Stimulated activated CD8-positive, alpha-beta memory T cell treated with anti-CD3 and anti-CD28 coated beads, Interleukin-15, amount 100 ng/mL, for 48 hours (primary cell): Measurements from ENCODE around the gene GLOD5.
"Not testable (repeated sequence)": the region's sequence is repeated elsewhere in the genome, so short reads cannot be mapped to it uniquely, and the experiment has no call there.

Experiments
- DNase-seq, 2 donors: peaks; one replicate each; pipeline ENCODE4 v3.0.0-alpha.2; 2020; ENCODE audit warnings: low read depth in 2 of 2

The GLOD5 gene

DNA sequence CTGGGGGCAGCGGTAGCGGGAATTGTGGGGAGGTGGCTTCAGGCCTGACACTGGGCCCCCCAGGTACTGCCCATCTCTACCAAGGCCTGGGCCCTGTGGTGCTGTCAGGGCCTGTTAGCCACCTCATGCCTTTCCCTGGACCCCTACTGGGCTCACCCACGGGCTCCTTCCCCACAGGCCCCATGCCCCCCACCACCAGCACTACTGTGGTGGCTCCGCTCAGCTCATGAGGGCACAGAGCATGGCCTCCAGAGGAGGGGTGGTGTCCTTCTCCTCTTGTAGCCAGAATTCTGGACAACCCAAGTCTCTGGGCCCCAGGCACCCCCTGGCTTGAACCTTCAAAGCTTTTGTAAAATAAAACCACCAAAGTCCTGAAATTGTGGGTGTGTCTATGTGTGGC, 32.4 kb downstream of the GLOD5 start:
- DNase-seq, result no peak

DNA sequence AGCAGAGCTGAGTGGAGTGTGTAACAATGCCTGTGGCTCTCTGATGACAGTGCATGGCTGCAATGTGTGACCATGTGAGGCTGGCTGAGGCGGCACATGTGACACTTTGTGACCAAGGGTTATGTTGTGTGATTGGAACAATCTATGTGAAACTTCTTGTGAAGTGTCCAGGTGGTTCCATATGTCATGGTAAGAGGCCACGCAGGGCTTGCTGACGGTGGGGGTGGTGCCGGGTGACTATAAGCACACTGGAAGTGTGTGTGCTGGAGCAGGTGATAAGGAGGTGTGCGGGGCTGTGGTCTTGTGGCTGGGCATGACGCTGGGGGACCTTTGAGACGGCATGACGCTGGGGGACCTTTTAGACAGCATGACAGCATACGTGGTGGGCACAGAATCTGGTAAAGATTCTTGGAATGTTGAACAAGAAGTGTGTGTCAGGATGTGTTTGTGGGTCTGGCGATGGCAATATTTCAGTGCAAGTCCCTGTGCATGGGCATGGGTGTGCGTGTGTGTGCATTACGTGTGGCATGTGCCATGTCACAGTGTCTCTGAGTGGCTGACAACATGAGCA, 32.9 kb downstream of the GLOD5 start:
- DNase-seq, result no peak

DNA sequence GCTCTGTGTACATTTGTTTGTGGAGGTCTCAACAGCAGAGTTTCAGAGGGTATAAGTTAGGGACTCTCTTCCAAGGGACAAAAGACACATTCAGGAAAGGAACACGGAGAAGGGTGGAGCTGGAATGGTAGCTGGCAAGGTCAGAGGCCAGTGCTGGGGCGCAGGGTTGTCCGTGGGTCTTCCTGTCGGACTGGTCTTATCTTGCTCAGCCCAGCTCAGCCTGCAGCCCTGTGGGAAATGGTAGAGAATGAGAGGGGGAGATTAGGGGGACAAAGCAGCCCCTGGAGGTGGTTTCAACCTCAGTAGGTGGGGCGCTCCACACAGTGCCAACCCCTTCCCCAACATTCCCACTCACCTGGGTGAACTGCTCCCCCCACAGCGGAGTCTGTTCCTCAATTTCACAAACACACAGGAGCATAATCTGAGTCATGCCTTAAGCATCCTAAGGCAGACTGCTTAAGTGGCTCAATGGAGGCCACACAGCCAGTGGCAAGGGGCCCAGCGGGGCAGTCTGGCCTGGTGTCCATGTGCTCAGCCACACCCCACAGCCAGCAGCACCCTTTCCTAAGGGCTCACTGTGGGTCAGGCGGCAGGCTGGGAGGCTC, 33.5 kb downstream of the GLOD5 start:
- DNase-seq, result no peak

DNA sequence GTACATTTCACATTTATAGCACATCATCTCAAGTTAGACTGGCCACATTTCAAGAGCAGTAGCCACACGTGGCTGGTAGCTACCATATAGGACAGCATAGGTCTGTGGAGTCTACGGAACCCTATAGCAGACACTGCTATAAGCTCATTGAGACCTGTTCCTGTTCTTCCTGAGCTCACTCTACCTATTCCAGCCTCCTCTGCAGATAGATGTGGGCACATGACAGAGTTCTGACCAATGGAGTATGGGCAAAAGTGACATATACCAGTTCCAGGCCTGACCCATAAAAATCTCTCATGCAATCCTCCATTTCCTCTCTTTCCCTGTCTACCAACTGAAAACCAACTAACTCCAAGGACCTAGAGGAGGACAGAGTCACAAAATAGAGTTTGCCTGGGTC, 36.8 kb downstream of the GLOD5 start:
- no peak for DNase-seq

DNA sequence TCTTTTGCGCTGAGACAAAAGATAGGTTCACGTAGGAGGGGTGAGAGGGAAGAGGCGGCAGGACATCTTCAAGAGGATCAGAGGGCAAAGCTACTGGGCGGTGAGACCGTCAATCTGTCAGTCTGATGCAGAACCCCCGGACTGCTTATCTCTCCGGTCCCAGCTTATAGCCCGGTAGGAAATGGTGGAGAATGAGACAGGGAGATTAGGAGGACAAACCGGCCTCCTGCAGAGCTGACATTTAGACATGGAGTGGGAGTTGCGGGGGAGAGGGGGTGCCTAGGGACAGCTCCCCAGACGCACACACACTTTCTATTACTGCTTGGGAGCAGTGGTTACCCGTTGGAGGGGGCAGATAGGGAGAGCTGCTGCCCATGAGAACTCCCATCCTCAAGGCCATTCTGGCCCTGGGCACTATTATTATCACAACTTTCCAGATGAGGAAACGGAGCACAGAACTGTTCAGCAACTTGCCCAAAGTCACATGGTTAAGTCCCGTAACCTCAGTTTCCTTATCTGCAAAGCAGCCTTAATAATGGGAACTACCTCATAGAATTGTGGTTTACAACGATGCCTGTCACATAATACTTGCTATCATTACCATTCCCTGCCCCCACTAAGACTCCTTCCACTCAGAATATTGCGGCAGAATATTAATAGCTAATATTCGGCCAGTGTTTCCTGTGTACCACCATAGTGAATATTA, 39.2 kb downstream of the GLOD5 start:
- no peak for DNase-seq

DNA sequence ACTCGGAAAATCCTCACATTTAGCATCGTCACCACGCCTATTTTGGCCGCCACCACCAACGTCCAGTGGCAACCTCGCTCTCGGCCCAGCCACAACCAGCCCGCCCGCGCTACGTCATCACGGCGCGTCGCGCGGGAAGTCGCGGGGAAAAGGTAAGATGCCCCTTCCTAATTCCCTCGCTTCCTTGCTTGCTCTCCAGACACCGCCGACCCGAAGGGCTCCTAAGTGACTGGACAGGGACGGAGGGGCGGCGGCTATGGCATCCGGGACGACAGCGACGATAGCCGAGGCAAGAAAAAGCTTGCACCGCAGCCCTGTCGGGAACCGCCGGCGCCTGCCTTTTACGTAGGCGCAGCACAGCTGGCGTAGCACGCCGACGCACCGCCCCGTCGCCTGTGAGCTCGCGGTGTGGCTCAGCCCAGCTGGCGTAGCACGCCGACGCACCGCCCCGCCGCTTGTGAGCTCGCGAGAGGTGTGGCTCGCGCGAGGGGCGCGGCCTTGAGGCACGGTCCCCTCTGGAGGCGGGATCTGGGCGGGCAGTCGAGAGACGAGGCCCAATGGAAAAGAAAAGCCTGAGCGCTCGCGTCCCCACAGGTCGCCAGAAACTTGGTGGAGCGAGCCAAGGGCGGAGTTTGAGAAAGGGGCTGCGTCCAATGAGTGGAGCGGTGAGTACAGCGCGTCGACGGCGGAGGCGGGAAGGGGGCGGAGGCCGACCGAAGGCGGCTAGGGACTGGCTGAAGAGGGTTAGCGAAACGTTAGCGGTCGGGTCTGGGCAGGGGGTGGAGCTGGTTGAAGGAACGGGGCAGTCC, 39.9 kb downstream of the GLOD5 start, which contains the start of gene HDAC6:
Gene HDAC6, plus strand, starts transcription at position 788 of the 809 bp plus-strand sequence. CDS start 626 bp downstream, outside the sequence.
- DNase-seq, result peak; percentile 92 to 94

DNA sequence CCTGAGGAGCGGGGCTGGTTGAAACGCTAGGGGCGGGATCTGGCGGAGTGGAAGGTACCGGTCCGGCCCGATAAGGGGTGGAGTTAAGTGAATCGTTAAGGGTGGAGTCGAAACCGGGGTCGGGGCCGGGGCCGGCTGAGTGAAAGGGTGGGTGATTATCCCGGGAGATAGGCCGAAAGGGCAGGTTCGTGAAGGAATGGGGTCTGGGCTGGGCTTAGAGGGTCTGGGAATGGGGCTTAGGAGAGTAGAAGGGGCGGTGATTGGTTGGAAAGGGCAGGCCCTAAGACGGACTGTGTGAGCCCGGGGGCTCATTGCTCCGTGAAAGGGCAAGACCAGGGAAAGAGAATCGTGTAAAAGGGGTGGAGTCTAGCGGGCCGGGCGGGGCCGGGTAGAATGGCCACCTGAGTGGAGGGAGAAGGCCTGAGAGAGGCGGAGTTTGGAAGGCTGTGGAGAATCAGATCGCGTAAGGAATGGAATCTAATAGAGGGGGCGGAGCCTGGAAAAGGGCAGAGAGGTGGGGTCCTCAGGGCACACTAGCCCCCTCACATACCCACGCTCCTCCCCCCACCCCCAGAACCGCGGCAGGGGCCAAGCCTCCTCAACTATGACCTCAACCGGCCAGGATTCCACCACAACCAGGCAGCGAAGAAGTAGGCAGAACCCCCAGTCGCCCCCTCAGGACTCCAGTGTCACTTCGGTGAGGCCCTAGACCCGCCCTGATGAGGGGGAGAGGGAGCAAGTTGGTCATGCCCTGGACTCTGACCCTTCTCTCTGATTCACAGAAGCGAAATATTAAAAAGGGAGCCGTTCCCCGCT, 40.8 kb downstream of the GLOD5 start:
- DNase-seq, result peak; percentile 61 to 69

DNA sequence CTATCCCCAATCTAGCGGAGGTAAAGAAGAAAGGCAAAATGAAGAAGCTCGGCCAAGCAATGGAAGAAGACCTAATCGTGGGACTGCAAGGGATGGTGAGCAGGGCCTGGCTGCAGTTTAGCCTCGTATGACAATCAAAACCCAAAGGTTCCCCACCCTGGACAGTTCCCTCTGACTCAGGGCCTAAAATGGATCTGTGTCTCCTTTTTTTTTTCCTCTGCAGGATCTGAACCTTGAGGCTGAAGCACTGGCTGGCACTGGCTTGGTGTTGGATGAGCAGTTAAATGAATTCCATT, 41.3 kb downstream of the GLOD5 start:
- no peak for DNase-seq

DNA sequence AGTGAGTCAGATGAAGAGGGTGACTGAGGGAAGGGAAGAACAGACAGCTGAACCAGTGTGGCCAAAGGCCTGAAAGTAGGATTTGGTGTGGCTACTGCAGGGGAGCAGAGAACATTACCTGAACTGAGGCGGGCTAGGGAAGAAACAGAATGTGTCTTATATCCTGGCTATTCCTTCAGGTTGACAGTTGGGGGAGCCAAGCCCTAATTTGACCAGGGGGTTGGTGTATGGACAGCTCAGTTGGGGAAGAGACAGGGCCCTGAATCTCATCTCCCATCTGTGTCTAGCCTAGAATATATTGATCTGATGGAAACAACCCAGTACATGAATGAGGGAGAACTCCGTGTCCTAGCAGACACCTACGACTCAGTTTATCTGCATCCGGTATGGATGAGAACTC, 44.5 kb downstream of the GLOD5 start:
- DNase-seq, result no peak

DNA sequence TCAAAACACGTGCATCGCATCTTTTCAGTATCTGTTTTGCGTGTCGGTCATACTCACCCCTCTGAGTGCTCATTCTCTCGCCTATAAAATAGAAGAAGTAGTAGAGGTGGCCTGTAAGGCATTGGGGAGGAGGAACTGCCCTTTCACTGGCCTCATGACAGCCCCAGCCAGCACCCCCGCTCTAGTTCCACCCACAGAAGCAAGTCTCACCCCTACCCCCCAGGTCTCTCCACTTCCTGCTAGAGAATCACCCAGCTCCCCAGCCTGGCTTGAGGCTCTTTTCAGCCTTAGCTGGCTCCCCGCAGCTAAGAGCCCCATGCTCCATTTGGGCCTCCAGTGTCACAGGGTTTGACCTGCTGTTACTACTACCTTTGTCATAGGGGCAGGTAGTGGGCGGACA, 52.1 kb downstream of the GLOD5 start:
- DNase-seq, result no peak

DNA sequence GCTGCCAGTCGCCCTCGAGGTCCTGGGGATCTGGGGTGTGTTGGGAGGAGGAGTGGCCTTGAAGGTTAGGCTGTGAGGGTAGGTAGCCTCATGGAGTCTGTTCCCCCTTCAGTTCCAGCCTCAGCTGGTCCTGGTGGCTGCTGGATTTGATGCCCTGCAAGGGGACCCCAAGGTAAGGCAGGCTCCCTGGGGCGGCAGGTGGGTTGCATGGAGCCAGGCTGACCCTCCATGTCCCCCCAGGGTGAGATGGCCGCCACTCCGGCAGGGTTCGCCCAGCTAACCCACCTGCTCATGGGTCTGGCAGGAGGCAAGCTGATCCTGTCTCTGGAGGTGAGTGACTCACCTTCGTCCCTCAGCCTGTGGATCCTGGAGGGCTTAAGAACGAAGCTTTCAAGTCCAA, 53.2 kb downstream of the GLOD5 start:
- no peak for DNase-seq

DNA sequence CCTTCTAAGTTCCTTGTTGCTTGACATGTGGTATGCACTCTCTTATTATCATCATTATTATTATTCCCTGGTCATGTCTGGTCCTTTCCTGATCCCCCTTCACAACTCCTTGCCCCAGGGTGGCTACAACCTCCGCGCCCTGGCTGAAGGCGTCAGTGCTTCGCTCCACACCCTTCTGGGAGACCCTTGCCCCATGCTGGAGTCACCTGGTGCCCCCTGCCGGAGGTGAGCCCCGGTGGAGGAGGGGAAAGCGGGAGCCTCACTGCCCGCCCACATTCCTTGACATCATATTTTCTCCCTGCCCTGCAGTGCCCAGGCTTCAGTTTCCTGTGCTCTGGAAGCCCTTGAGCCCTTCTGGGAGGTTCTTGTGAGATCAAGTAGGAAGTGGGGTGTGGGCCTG, 53.7 kb downstream of the GLOD5 start:
- no peak for DNase-seq

DNA sequence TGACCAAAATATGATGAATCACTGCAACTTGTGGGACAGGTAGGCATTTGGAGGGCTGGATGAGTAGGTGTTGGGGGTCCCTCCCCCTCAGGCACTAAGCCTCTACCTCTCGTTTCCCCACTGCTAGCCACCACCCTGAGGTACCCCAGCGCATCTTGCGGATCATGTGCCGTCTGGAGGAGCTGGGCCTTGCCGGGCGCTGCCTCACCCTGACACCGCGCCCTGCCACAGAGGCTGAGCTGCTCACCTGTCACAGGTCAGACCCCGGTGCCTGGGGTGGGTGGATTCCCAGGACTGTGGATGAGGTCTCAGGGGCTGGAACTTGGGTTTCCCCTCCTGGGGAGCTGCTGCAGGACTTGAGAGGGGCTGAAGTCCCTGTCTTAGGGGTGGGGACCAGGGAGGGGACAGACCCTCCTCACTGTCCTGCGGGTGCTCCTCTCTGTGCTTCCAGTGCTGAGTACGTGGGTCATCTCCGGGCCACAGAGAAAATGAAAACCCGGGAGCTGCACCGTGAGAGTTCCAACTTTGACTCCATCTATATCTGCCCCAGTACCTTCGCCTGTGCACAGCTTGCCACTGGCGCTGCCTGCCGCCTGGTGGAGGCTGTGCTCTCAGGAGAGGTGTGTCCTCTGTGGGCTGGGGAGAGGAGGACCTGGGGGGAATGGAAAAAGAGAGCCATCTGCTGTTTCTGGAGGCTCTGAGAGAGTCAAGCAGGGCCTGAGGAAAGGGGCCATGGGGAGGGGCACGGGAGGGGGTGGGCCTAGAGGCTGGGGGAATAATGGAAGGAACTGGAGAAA, 54.7 kb downstream of the GLOD5 start:
- DNase-seq, result no peak

DNA sequence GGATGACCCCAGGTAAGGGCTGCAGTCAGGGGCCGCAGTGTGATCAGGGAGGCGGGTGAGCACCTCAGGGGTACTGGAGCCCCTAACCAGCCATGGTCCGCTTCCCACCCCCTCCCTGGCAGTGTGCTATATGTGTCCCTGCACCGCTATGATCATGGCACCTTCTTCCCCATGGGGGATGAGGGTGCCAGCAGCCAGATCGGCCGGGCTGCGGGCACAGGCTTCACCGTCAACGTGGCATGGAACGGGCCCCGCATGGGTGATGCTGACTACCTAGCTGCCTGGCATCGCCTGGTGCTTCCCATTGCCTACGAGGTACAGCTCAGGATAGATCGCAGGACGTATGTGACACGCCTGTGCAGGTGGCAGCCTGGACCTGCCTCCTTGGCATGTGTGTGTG, 56.6 kb downstream of the GLOD5 start:
- DNase-seq, result no peak

DNA sequence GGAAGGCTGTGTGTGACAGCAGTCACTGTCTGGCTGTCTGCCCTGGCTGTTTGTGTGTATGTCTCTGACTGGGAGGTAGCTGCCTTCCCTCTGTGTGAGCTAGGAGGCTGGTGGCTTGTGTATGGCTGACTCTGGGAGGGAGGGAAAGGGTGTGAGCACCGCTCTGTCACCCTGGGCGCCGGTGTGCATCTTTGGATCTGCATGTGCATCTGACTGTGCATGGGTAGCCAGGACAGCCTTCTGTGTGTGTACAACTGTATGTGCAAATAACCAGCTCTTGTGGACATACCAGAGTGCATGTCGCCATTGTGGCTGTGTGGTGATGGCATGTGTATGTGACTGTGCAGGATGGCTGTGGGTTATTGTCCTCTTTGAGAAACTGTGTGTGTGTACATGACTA, 57.3 kb downstream of the GLOD5 start:
- no peak for DNase-seq

DNA sequence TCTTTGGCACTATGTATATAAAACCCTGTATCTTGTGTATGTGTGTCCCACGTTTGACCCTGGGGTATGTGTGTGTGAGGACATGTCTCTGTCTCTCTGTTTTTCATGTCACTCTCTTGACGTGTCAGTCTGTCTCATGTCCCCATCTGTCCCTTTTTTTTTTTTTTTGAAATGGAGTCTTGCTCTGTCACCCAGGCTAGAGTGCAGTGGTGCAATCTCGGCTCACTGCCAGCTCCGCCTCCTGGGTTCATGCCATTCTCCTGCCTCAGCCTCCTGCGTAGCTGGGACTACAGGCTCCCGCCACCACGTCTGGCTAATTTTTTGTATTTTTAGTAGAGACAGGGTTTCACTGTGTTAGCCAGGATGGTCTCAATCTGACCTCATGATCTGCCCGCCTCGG, 57.8 kb downstream of the GLOD5 start:
- not testable (repeated sequence) for DNase-seq

DNA sequence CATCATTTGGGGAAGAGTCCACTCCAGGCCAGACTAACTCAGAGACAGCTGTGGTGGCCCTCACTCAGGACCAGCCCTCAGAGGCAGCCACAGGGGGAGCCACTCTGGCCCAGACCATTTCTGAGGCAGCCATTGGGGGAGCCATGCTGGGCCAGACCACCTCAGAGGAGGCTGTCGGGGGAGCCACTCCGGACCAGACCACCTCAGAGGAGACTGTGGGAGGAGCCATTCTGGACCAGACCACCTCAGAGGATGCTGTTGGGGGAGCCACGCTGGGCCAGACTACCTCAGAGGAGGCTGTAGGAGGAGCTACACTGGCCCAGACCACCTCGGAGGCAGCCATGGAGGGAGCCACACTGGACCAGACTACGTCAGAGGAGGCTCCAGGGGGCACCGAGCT, 61.5 kb downstream of the GLOD5 start:
- no peak for DNase-seq
